Nephron (organoid): Measurements from ENCODE around the gene MRPL10.

Experiments used
- H3K27ac Mint-ChIP-seq, 3 experiments: 2 replicates each; pipeline ENCODE4 v1.8.0; 2020; ENCODE audit warnings: mixed read lengths in 3 of 3, mild to moderate bottlenecking in 2 of 3, moderate library complexity in 1 of 3
- H3K27me3 Mint-ChIP-seq: 2 replicates; pipeline ENCODE4 v1.8.0; 2021; ENCODE audit warnings: low read depth, mild to moderate bottlenecking, moderate library complexity, mixed read lengths
- H3K36me3 Mint-ChIP-seq: 2 replicates; pipeline ENCODE4 v1.8.0; 2020; ENCODE audit warnings: low read depth, mixed read lengths
- H3K4me1 Mint-ChIP-seq: 2 replicates; pipeline ENCODE4 v1.8.0; 2020; ENCODE audit warnings: mixed read lengths
- H3K4me3 Mint-ChIP-seq, 3 experiments: 2 replicates each; pipeline ENCODE4 v1.8.0; 2020; ENCODE audit warnings: mild to moderate bottlenecking in 3 of 3, mixed read lengths in 3 of 3, moderate library complexity in 2 of 3
- H3K9me3 Mint-ChIP-seq: 2 replicates; pipeline ENCODE4 v1.8.0; 2020; ENCODE audit warnings: mixed read lengths
- CTCF ChIP-seq, 3 experiments: fragments of 200-600 bp; sonication (generic); IDR thresholded peaks; one replicate each; pipeline ENCODE4 v1.5.0; 2021; ENCODE audit warnings: antibody characterized with exemption in 3 of 3; ENCODE audit not compliant: unreplicated experiment in 3 of 3

MRPL10 gene

DNA sequence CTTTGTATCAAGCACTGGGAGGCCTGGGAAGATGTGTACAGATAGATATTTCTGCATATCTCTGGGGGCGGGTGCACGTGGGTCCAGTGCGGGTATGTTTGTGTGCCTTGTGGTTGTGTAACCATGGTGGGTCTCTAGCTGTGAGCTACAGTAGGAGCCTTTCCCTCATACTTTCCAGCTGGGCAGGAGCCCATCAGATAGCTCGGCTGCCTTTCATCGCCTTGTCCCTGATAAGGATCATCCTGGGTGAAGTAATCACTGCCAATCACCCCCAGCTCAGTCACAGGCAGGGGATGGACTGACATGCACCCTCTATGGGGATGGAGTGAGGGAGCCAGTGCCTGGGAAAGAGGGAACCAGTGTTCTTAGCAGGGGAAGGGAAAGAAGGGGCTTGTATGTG is 12.9 kb upstream of the MRPL10 start:
- TF ChIP-seq CTCF (IDR thresholded peaks at IDR 0.05; ENCODE audit: unreplicated experiment in 3 of 3), result no peak
- no peaks in the 10 kb centered on the region for H3K36me3 Mint-ChIP-seq
- H3K27ac Mint-ChIP-seq, result no peak overlapping the region
- H3K27me3 Mint-ChIP-seq, result peaks cover 59% of the 10 kb centered on the region
- H3K9me3 Mint-ChIP-seq, result no peaks in the 10 kb centered on the region
- H3K4me3 Mint-ChIP-seq, result peak overlapping the region in 1 of 3 experiments; percentile 21
- H3K4me1 Mint-ChIP-seq, result peaks cover 54% of the 10 kb centered on the region

GRCh38 chr17:47843391-47843730 is 12.0 kb upstream of the MRPL10 start:
- peaks cover 54% of the 10 kb centered on the region for H3K4me1 Mint-ChIP-seq
- peaks cover 51% of the 10 kb centered on the region for H3K27me3 Mint-ChIP-seq
- no peaks in the 10 kb centered on the region for H3K36me3 Mint-ChIP-seq
- H3K9me3 Mint-ChIP-seq, result no peaks in the 10 kb centered on the region
- peak overlapping the region; percentile 62 to 82 (median 74) for H3K27ac Mint-ChIP-seq
- H3K4me3 Mint-ChIP-seq, result peak overlapping the region; percentile 59 to 79 (median 68)
- no peak for TF ChIP-seq CTCF (IDR thresholded peaks at IDR 0.05; ENCODE audit: unreplicated experiment in 3 of 3)

DNA sequence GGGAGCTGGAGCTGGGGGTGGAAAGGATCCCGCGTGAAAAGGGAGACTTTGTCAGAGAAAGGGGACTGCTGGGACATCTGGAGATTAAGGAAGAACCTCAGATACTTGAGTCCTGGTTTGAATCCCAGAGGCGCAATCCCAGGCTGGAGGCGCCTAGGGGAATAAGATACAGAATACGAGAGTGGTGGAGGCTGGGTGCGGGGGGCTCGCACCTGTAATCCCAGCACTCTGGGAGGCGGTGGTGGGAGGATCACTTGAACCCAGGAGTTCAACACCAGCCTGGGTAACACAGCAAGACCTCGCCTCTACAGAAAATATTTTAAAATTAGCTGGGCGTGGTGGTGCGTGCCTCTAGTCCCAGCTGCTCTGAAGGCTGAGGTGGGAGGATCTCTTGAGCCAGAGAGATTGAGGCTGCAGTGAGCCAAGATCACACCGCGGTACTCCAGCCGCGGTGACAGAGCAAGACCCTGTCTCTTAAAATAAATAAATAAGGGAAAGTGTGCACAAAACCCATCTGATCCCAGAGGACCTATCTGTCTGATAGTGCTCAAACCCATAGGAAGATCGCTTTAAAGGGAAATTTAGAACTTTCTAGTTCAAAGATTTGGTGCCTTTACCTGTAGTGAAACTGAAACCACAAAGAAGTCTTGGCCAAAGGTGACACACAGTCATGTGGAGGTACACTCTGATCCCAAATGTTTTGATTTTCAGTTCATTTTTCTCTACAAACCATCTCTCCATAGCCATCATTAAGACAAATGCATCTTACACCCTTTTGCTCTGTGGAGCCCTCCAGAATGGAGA is 10.3 kb upstream of the MRPL10 start:
- no peaks in the 10 kb centered on the region for H3K36me3 Mint-ChIP-seq
- peaks cover 34% of the 10 kb centered on the region for H3K27me3 Mint-ChIP-seq
- peak overlapping the region; percentile 95 to 99 (median 95) for H3K4me3 Mint-ChIP-seq
- peak overlapping the region; percentile 66 to 91 (median 89) for H3K27ac Mint-ChIP-seq
- no peaks in the 10 kb centered on the region for H3K9me3 Mint-ChIP-seq
- peaks cover 54% of the 10 kb centered on the region for H3K4me1 Mint-ChIP-seq
- peak in 2 of 3 experiments; percentile 16 for TF ChIP-seq CTCF (IDR thresholded peaks at IDR 0.05; ENCODE audit: unreplicated experiment in 3 of 3)

DNA sequence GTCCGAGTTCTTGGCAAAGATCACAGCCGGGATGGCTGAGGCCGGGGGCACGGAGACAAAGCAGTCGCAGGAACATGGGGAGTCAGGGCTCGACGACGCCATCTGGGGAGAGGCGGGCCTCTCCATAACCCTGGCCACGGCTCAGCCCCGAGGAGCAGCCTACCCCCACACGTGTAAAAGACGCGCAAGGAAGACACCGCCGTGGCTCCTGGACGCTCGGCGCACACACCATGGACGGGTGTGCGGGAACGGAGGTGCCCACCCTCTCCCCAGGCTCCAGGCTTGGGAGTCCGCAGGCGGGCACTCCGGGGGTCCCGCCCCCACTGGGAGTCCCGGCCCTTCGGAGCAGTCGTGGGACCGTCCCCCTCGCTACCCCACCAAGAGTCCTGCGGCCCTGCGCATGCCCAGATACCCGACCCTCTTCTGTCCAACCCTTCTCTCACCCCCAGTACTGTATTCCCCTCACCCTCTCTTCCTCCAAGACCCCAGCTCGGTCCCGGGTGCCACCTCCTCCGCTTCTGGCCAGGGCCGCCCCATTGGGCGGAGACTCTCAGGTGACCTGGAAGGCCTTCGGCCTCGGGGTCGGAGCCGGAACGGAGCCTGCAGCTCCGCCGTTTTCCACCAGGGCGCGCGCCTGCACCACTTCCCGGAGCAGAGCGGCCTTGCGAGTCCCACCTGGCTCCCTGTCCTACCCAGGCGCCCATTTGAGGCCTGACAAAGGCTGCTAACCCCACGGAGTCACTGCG is 9.6 kb upstream of the MRPL10 start, which contains the start of gene SCRN2:
Gene SCRN2 (minus strand): TSS at position 532 of the 746 bp plus-strand sequence. CDS start 430 bp downstream, at position 102.
- TF ChIP-seq CTCF (IDR thresholded peaks at IDR 0.05; ENCODE audit: unreplicated experiment in 3 of 3), result peak; percentile 97 to 98 (median 97)
- H3K9me3 Mint-ChIP-seq, result no peaks in the 10 kb centered on the region
- peak within 1 kb of the TSS; percentile 66 to 91 (median 89) for H3K27ac Mint-ChIP-seq
- H3K27me3 Mint-ChIP-seq, result peaks cover 26% of the 10 kb centered on the region
- peaks cover 47% of the 10 kb centered on the region for H3K4me1 Mint-ChIP-seq
- peaks cover 1% of the 10 kb centered on the region for H3K36me3 Mint-ChIP-seq
- H3K4me3 Mint-ChIP-seq, result peak within 1 kb of the TSS; percentile 95 to 99 (median 95)

GRCh38 chr17:47840001-47840741 is 8.8 kb upstream of the MRPL10 start:
- Mint-ChIP-seq H3K4me3 (peak overlapping the region; percentile 95 to 99 (median 95)), H3K9me3 (no peaks in the 10 kb centered on the region), H3K27ac (peak overlapping the region; percentile 28 to 89 (median 66)), H3K36me3 (peaks cover 6% of the 10 kb centered on the region), H3K27me3 (peaks cover 19% of the 10 kb centered on the region), H3K4me1 (peaks cover 40% of the 10 kb centered on the region)
- TF ChIP-seq CTCF (IDR thresholded peaks at IDR 0.05; ENCODE audit: unreplicated experiment in 3 of 3), result no peak
